ENCODE measurements around the gene ZNF407. TPM values are rescaled to one million over a fixed set of nuclear protein-coding genes. Genes with fewer than 3 reads are reported as not detected.

The ZNF407 gene
- total and polyA plus RNA-seq, 2 experiments from 2014 or later: 2.1 to 10.4 TPM

GRCh38 chr18:75107931-75108276 lies 510.2 kb downstream of the ZNF407 start (continued):
- no peak for TF ChIP-seq ZNF331 (CRISPR knock-in tag; IDR thresholded peaks at IDR 0.05; ENCODE audit: low read depth)
- TF ChIP-seq CREB1 (CRISPR knock-in tag; IDR thresholded peaks at IDR 0.05; ENCODE audit: low read depth): no peak
- TF ChIP-seq EZH2 (IDR thresholded peaks at IDR 0.05; ENCODE audit: low read depth, unreplicated experiment): no peak
- no peak for TF ChIP-seq EZH2phosphoT487 (IDR thresholded peaks at IDR 0.05; ENCODE audit: unreplicated experiment)
- no peak for TF ChIP-seq ZNF114 (CRISPR knock-in tag; IDR thresholded peaks at IDR 0.05)
- TF ChIP-seq, protein P1, sequence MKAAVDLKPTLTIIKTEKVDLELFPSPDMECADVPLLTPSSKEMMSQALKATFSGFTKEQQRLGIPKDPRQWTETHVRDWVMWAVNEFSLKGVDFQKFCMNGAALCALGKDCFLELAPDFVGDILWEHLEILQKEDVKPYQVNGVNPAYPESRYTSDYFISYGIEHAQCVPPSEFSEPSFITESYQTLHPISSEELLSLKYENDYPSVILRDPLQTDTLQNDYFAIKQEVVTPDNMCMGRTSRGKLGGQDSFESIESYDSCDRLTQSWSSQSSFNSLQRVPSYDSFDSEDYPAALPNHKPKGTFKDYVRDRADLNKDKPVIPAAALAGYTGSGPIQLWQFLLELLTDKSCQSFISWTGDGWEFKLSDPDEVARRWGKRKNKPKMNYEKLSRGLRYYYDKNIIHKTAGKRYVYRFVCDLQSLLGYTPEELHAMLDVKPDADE (IDR thresholded peaks at IDR 0.05): no peak

GRCh38 chr18:75108579-75109318 lies 511.1 kb downstream of the ZNF407 start:
- DNase-seq (ENCODE audit: low spot score): no peak
- Mint-ChIP-seq H3K36me3 (ENCODE audit: low read depth) (no peaks in the 10 kb centered on the region), H3K4me3 (no peak overlapping the region), H3K27ac (no peak overlapping the region; the same call in 1 of the 2 replicates), H3K27me3 (ENCODE audit: insufficient read depth, low read depth, poor library complexity) (peaks cover 2% of the 10 kb centered on the region), H3K4me1 (peaks cover 7% of the 10 kb centered on the region), H3K9me3 (no peaks in the 10 kb centered on the region)
- Histone ChIP-seq H3K27me3 (ENCODE audit: insufficient read depth) (no peaks in the 10 kb centered on the region), H2AFZ (no peak overlapping the region; the same call in 1 of the 2 replicates), H3K36me3 (ENCODE audit: insufficient read depth) (no peaks in the 10 kb centered on the region), H3K4me3 (no peak overlapping the region), H3K4me2 (no peak overlapping the region), H3K9me2 (ENCODE audit: insufficient read depth) (no peaks in the 10 kb centered on the region), H3F3A (replicated peaks; ENCODE audit: low read depth) (no peaks in the 10 kb centered on the region), H3K27ac (ENCODE audit: low read depth) (no peak overlapping the region), H3K4me1 (ENCODE audit: insufficient read depth) (no peaks in the 10 kb centered on the region), H3K79me2 (replicated peaks; ENCODE audit: insufficient read depth) (no peaks in the 10 kb centered on the region), H4K20me1 (replicated peaks; ENCODE audit: insufficient read depth) (no peaks in the 10 kb centered on the region)
- ATAC-seq: no peak
- TF ChIP-seq, protein P2, sequence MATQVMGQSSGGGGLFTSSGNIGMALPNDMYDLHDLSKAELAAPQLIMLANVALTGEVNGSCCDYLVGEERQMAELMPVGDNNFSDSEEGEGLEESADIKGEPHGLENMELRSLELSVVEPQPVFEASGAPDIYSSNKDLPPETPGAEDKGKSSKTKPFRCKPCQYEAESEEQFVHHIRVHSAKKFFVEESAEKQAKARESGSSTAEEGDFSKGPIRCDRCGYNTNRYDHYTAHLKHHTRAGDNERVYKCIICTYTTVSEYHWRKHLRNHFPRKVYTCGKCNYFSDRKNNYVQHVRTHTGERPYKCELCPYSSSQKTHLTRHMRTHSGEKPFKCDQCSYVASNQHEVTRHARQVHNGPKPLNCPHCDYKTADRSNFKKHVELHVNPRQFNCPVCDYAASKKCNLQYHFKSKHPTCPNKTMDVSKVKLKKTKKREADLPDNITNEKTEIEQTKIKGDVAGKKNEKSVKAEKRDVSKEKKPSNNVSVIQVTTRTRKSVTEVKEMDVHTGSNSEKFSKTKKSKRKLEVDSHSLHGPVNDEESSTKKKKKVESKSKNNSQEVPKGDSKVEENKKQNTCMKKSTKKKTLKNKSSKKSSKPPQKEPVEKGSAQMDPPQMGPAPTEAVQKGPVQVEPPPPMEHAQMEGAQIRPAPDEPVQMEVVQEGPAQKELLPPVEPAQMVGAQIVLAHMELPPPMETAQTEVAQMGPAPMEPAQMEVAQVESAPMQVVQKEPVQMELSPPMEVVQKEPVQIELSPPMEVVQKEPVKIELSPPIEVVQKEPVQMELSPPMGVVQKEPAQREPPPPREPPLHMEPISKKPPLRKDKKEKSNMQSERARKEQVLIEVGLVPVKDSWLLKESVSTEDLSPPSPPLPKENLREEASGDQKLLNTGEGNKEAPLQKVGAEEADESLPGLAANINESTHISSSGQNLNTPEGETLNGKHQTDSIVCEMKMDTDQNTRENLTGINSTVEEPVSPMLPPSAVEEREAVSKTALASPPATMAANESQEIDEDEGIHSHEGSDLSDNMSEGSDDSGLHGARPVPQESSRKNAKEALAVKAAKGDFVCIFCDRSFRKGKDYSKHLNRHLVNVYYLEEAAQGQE (IDR thresholded peaks at IDR 0.05; ENCODE audit: unreplicated experiment): no peak
- TF ChIP-seq NANOG (IDR thresholded peaks at IDR 0.05; ENCODE audit: borderline replicate concordance) (no peak), ZNF331 (CRISPR knock-in tag; IDR thresholded peaks at IDR 0.05; ENCODE audit: low read depth) (no peak)
- TF ChIP-seq, protein P3, sequence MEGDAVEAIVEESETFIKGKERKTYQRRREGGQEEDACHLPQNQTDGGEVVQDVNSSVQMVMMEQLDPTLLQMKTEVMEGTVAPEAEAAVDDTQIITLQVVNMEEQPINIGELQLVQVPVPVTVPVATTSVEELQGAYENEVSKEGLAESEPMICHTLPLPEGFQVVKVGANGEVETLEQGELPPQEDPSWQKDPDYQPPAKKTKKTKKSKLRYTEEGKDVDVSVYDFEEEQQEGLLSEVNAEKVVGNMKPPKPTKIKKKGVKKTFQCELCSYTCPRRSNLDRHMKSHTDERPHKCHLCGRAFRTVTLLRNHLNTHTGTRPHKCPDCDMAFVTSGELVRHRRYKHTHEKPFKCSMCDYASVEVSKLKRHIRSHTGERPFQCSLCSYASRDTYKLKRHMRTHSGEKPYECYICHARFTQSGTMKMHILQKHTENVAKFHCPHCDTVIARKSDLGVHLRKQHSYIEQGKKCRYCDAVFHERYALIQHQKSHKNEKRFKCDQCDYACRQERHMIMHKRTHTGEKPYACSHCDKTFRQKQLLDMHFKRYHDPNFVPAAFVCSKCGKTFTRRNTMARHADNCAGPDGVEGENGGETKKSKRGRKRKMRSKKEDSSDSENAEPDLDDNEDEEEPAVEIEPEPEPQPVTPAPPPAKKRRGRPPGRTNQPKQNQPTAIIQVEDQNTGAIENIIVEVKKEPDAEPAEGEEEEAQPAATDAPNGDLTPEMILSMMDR (conservative IDR thresholded peaks at IDR 0.05; ENCODE audit: low read depth in 2 of 2): no peak
- TF ChIP-seq, protein P4, sequence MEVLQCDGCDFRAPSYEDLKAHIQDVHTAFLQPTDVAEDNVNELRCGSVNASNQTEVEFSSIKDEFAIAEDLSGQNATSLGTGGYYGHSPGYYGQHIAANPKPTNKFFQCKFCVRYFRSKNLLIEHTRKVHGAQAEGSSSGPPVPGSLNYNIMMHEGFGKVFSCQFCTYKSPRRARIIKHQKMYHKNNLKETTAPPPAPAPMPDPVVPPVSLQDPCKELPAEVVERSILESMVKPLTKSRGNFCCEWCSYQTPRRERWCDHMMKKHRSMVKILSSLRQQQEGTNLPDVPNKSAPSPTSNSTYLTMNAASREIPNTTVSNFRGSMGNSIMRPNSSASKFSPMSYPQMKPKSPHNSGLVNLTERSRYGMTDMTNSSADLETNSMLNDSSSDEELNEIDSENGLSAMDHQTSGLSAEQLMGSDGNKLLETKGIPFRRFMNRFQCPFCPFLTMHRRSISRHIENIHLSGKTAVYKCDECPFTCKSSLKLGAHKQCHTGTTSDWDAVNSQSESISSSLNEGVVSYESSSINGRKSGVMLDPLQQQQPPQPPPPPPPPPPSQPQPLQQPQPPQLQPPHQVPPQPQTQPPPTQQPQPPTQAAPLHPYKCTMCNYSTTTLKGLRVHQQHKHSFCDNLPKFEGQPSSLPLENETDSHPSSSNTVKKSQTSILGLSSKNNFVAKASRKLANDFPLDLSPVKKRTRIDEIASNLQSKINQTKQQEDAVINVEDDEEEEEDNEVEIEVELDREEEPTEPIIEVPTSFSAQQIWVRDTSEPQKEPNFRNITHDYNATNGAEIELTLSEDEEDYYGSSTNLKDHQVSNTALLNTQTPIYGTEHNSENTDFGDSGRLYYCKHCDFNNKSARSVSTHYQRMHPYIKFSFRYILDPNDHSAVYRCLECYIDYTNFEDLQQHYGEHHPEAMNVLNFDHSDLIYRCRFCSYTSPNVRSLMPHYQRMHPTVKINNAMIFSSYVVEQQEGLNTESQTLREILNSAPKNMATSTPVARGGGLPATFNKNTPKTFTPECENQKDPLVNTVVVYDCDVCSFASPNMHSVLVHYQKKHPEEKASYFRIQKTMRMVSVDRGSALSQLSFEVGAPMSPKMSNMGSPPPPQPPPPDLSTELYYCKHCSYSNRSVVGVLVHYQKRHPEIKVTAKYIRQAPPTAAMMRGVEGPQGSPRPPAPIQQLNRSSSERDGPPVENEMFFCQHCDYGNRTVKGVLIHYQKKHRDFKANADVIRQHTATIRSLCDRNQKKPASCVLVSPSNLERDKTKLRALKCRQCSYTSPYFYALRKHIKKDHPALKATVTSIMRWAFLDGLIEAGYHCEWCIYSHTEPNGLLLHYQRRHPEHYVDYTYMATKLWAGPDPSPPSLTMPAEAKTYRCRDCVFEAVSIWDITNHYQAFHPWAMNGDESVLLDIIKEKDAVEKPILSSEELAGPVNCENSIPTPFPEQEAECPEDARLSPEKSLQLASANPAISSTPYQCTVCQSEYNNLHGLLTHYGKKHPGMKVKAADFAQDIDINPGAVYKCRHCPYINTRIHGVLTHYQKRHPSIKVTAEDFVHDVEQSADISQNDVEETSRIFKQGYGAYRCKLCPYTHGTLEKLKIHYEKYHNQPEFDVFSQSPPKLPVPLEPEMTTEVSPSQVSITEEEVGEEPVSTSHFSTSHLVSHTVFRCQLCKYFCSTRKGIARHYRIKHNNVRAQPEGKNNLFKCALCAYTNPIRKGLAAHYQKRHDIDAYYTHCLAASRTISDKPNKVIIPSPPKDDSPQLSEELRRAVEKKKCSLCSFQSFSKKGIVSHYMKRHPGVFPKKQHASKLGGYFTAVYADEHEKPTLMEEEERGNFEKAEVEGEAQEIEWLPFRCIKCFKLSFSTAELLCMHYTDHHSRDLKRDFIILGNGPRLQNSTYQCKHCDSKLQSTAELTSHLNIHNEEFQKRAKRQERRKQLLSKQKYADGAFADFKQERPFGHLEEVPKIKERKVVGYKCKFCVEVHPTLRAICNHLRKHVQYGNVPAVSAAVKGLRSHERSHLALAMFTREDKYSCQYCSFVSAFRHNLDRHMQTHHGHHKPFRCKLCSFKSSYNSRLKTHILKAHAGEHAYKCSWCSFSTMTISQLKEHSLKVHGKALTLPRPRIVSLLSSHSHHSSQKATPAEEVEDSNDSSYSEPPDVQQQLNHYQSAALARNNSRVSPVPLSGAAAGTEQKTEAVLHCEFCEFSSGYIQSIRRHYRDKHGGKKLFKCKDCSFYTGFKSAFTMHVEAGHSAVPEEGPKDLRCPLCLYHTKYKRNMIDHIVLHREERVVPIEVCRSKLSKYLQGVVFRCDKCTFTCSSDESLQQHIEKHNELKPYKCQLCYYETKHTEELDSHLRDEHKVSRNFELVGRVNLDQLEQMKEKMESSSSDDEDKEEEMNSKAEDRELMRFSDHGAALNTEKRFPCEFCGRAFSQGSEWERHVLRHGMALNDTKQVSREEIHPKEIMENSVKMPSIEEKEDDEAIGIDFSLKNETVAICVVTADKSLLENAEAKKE (CRISPR knock-in tag; IDR thresholded peaks at IDR 0.05): no peak
- TF ChIP-seq, protein P1 (IDR thresholded peaks at IDR 0.05): no peak
